Subcutaneous adipose tissue (tissue), 4 donors: ENCODE measurements around the gene KLK6. TPM values are rescaled to one million over a fixed set of nuclear protein-coding genes. Genes with fewer than 3 reads are reported as not detected.

Experiments
- CTCF ChIP-seq: fragments of 450-650 bp; IDR thresholded peaks from one replicate; pipeline ENCODE4 v1.5.1; 2016; ENCODE audit warnings: low read depth, mild to moderate bottlenecking, control low read depth, antibody characterized with exemption, moderate library complexity
- total RNA-seq, 4 donors: library from RNA; depleted of rRNA; stranded (reverse); fragments of >200 nt; gene quantifications; one replicate each; pipeline ENCODE4 v1.1.0, GENCODE V29; 2016

KLK6 gene
- total RNA-seq, 4 donors from 2014 or later: not detected

DNA sequence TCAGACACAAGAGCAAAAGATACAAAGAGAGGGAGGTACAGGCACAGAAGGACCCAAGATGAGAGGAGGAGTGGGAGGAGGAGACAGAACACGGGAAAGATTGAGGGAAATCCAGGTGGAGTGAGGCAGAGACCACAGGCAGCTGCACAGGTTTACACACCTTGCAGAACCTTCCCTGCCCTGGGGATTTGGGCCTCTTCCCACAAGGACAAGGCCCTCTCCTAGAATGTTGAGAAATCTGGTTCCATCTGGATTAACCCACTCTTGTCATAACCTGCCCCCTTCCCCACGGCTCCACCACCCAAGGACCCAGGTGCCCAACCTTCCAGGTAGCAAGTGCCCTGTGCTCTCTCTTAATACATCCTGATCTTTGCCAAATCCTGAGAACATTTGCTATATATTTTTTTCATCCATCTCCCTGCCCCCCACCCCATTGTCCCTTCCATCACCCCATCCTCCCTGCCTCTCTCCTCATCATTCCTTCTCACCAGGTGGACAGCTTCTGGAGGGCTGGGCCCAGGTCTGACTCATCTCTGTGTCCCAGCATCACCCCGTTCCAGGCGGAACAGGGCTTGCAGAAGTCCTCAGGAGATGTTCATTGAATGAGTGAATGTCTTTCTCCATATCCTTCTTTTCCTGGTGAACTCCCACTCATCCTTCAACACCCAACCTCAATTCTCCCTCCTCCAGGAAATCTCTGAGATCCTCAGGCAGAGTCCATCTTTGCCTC, 40.8 kb upstream of the KLK6 start:
- TF ChIP-seq CTCF: no peak

DNA sequence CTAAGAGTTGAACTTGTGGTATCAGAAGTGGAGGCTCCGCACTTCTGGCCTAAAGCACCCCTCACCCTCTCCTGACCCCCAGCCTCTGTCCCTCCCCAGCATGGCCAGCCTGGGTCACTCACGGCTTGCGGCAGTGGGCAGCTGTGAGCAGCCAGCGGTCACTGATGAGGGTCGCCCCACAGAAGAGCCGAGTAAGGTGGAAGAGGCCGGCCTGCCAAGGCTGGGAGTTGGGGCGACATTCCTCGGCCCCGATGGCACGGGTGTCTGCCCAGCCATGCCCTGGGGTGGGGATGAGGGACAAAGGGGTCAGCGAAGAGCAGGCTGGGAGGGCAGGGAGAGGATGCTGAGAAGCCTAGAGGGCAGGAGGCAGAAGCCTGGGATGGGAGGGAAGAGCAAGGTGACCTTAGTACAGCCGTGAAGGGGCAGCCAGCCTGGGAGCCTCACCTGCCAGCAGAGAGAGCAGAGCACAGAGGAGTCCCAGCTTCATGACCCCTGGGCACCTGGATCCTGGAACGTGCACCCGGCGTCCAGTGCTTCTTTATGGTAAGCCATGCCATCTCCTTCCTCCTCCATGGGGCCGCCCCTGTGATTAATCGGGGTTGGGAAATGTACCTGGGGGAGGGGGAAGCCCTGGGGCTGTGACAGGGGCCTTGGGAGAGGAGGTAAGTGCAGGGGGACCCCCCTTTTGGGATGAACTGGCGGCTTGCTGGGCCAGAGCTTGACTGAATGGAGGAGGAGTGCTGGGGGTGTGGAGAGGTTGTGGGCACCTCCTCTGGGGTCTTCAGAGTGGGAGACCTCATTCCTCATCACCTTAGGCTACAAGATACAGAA, 39.9 kb upstream of the KLK6 start:
- TF ChIP-seq CTCF: no peak

- TF ChIP-seq CTCF: no peak
Measured at GRCh38 chr19:51007488-51007887, 38.1 kb upstream of the KLK6 start.

GRCh38 chr19:51006406-51006805, 37.0 kb upstream of the KLK6 start:
- no peak for TF ChIP-seq CTCF

DNA sequence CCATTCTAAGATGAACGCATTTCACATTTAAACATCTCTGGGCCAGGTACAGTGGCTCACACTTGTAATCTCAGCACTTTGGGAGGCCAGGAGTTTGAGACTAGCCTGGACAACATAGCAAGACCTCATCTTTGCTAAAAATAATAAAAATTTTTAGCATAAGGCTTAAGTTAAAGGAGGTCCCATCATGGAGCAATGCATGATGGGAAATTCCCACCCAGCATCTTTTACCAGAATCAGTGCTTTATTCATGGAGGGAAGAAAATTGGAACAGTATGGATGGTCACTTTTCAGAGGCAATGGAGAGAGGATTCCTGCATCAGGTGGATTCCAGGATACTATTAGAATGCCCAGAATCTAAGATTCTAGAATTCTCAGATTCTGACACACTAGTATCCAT, 35.9 kb upstream of the KLK6 start:
- TF ChIP-seq CTCF: no peak

- TF ChIP-seq CTCF: no peak
Measured at GRCh38 chr19:51003316-51003715, 33.9 kb upstream of the KLK6 start.

DNA sequence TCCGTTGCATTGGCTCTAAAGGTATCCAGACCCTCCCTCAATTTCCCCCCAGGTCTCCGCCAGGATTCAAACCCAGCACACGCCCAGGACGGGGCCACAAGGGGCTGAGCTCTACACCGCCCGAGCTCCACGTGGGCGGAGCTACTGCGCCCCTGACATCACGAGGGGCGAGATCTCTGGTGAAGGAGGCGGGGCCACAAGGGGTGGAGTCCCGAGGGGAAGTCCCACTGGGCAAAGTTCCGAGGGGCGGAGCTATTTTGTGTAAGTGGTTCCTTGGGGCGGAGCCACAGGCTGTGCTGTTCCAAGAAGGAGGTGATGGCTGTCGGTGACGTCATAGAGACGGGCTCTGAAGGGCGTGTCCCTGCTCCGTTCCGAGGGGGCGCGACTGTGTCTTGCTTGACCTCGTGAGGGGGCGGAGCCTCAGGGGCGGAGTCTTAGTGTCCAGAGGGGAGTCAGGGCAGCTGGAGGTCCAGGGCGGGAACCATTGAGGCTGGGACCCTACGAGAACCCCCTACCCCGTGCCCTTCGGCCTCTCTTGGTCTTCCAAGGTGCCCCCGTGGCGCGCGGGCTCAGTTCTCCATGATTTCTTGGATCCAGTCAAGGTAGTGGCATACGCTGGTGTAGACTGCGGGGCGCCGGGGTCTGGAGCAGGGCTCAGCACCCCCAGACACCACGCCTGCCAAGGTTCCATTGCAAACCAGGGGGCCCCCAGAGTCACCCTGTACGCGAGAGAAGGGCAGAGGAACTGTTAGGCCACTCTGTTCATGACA, 33.3 kb upstream of the KLK6 start:
- no peak for TF ChIP-seq CTCF
